Stimulated activated CD8-positive, alpha-beta memory T cell treated with anti-CD3 and anti-CD28 coated beads, Interleukin-15, amount 100 ng/mL, for 24 hours (primary cell): ENCODE results near the gene LTBP3.

Source experiments
- DNase-seq: peaks from one replicate; pipeline ENCODE4 v3.0.0-alpha.2; 2020; ENCODE audit warnings: low read depth

Gene LTBP3

GRCh38 chr11:65553301-65554001 is 4.7 kb downstream of the LTBP3 start:
- DNase-seq: no peak

GRCh38 chr11:65552388-65552951 is 5.7 kb downstream of the LTBP3 start:
- DNase-seq: no peak

DNA sequence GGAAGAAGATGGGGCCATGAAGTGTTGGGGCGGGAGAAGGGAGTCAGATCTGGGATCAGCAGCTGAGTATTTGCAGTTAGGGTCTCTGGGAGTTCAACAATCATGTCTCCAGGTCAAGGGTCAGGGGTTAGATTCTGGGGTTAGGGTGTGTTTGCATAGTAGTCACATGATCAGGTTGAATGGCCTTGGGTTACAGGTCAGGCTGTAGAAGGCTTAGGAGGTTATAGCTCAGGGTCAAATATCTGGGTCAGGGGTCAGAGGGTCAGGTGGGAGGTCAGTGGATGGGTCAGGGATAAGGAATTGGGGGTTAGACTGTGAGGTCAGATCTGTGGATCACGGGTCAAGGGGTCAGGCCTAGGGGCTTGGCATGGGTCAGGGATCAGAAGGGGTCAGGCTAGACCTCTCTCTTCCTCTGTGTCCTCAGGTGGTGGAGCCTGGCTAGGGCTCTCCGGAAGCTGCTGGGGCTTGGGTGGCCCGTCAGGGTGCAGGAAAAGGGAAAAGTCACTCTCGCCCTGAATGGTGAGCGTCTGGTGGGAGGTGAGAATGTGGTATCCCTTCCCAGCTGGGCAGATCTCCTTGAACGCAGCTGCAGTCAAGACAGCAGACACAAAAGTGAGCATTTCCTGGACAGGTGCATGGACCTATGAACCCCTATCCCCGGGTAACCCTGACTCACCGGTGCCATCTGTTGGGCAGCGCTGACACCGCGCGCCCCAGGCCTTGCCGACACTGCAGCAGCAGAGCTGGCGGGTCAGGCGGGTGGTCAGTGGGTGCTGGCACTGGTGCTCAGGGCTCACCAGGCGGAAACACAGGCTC is 6.4 kb downstream of the LTBP3 start:
- no peak for DNase-seq

- no peak for DNase-seq
Measured at GRCh38 chr11:65549096-65549495, 9.1 kb downstream of the LTBP3 start.

DNA sequence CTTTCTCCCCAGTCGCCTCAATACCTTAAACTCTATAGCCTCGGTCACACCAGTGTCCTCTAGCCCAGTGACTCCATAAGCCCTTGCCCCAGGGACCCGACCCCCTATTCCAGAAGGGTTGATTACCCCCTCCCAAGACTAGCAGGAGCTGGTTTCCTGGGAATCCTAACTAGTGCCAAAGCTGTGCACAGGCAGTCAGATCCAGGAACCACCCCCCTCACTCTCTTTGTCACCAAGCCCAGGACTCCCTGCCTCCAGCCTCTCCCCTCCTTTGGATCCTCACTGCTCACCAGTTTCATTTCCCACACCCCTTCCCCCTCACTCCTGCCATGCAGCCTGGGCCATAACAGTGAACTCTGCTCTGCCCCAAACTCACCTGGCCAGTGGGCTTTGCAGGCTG is 9.8 kb downstream of the LTBP3 start:
- DNase-seq: no peak

- DNase-seq: no peak
Measured at GRCh38 chr11:65547446-65548125, 10.6 kb downstream of the LTBP3 start.

DNA sequence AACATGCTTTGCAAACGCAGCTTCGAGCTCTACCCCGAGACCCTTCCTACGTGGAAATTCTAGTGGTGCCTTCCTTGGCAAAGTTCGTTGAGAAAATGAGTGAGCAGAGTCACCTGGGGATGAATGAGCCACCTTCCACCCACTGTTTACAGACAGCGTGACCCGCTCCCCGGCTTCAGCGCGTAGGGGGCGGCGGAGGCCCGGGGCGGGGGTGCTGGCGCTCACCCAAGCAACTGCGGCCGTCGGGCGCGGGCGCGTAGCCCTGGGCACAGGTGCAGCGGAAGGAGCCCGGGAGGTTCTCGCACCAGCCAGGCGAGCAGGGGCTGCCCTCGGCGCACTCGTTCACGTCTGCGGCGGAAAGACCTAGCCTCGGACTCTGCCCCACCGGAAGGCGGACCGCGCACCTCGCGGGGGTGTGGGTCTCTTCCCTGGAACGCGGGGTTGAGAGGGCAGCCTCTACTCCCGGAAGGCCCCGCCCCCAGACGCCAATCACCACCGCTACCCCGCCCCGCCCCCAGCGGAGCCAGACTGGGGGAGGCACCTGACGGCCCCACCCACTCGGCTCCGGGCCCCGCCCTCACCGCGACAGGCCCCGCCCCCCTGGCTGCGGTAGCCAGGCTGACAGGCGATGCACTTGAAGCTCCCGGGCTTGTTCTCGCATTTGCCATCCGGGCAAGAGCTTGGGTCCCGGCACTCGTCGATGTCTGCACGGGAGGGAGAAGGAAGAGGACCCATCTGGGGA is 11.8 kb downstream of the LTBP3 start:
- peak; percentile 99 for DNase-seq

DNA sequence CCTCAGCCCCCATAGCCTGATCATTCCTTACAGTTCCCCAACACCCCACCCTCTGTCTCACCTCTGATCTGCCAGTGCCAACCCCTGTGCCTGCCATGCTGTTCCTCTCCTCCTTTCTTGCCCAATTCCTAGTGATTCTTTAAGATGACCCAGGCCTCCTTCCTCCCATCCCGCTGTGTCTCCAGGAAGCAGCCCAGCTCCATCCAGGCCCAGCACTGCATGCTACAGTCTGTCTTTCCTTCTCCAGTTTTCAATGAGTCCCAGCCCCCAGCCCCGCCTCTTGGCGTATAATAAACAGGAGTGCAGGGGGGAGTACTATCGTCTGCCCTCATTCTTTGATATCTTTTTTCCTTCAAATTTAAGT is 12.3 kb downstream of the LTBP3 start:
- no peak for DNase-seq

DNA sequence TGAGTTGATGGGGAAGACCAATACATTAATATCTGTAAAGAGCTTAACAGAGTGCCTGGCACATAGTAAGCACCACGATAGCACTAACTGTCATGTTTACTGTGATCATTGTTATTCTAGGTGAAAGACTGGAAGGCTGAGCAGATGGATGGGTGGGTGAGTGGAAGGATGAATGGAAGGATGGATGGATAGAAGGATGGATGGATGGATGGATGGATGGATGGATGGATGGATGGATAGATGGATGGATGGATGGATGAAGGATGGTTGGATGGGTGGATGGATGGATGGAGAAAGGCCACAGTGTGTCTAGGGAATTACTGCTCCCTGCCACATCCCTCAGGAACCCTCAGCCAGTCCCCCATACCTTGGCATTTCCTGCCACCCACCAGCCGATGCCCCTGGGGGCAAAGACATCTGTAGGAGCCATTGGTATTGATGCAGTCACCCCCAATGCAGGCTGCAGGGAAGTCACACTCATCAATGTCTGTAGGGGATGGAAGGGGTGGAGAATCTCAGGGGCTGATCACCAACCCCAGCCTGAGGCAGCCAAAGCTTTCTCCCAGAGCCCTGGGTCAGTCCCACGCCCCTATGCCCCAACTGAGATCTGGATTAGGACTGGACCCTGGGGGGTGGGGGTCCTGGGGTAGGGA is 15.3 kb downstream of the LTBP3 start:
- DNase-seq: no peak

- DNase-seq: no peak
Measured at GRCh38 chr11:65541093-65541982, 16.8 kb downstream of the LTBP3 start.

- DNase-seq: peak; percentile 75
Measured at GRCh38 chr11:65540290-65541092, 17.7 kb downstream of the LTBP3 start.

DNA sequence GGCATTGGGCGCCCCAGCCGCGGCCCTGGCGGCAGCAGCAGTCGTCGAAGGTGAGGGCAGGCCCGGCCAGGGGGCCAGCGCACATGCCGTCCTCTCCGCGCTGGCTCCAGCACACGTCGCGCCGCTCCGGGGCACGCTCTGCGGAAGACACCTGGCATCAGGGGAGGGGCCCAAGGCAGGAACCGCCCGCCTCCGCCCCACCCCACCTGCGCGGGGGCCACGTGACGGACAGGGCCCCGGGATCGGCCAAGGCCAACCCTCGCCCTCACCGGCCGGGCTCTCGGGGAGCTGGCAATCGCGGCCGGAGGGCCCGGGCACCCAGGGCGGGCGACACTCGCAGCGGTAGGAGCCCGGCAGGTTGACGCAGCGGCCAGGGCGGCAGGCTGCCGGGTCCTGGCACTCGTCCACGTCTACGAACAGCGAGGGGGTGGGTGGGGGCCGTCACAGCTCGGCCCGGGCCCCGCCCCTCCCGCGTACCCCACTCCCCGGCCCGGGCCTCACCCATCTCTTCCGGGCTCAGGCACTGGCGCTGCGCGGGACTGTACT is 18.3 kb downstream of the LTBP3 start:
- DNase-seq: no peak

DNA sequence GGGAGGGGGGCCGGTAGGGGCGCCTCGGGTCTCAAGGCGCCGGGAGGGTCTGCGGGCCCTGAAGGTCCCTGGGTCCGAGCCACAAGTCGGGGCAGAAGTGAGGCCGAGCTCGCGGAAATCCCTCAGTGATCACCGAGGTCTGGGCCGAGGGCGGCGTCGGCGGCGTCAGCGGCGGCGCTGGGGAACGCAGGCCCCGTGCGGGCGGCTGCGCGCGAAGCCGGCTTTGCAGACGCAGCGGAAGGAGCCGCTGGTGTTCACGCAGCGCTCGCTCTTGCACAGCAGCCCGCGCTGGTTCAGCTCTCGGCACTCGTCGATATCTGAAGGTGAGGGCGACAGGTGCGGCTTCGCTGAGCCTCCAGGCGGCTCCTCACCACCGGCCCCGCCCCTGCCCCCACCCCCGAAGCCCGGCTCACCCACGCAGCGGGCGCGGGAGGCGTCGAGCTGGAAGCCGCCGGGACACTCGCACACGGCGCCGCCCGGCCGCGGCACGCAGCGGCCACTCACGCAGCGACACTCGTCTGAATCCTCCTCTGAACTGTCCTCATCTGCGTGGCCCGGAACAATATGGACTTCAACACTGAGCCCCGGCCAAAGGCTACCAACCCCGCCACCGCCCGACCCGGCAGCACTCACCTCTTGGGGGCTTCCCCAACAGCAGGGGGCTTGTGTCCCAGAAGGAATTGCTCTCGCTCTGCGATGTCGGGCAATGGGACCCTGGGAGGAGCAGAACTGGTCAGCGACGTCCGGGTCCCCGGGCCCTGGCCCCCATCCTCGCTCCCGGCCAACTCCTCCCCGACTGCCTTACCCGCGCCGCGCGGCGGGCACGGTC is 19.0 kb downstream of the LTBP3 start:
- no peak for DNase-seq

GRCh38 chr11:65538232-65538914 is 19.8 kb downstream of the LTBP3 start:
- no peak for DNase-seq

DNA sequence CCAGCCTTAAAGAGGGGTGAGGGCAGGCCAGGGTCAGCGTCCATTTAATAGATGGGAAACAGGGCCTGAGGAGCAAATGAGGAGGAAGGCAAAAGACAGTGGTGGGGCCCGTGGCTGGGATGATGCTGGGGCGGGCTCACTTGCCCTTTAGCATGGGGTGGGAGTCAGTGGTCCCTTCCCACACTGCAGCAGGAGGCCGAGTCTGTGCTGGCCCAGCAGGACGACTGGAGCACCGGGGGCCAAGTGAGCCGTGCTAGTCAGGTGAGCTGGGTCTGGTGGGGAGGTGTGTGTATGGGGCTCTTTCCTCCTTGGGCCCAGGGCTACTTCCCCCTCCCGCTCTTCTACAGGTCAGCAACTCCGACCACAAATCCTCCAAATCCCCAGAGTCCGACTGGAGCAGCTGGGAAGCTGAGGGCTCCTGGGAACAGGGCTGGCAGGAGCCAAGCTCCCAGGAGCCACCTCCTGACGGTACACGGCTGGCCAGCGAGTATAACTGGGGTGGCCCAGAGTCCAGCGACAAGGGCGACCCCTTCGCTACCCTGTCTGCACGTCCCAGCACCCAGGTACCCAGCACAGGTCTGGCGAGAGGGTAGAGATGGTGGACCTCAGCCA is 20.4 kb downstream of the LTBP3 start:
- no peak for DNase-seq

GRCh38 chr11:65537296-65537597 is 20.9 kb downstream of the LTBP3 start:
- no peak for DNase-seq
